Hindlimb muscle (tissue), 1 donor: ENCODE measurements around the gene ENDOG. TPM values are rescaled to one million over a fixed set of nuclear protein-coding genes. Genes with fewer than 3 reads are reported as not detected.
"Not testable (repeated sequence)": the region's sequence is repeated elsewhere in the genome, so short reads cannot be mapped to it uniquely, and the experiment has no call there.

Experiments
- DNase-seq: peaks from one replicate; pipeline ENCODE4 v3.0.0-alpha.2; 2013
- polyA plus RNA-seq: library from polyadenylated mRNA; unstranded; fragments of 120-200 nt; gene quantifications from one replicate; pipeline ENCODE4 v1.2.1, GENCODE V29; 2013; ENCODE audit not compliant: insufficient read length

The ENDOG gene
- polyA plus RNA-seq, result 25.2 TPM

GRCh38 chr9:128818099-128818838 lies at the start of gene ENDOG:
Gene ENDOG, plus strand, starts transcription at chr9:128818500. Its CDS starts 185 bp downstream, at chr9:128818685.
- DNase-seq, result peak; percentile 98

- no peak for DNase-seq
Measured at GRCh38 chr9:128768606-128769005, 49.7 kb upstream of the ENDOG start.

GRCh38 chr9:128770286-128771030 lies 47.8 kb upstream of the ENDOG start:
- no peak for DNase-seq

- peak; percentile 13 for DNase-seq
Measured at GRCh38 chr9:128771094-128771721, 47.1 kb upstream of the ENDOG start.

- peak; percentile 93 for DNase-seq
Measured at GRCh38 chr9:128771745-128772519, 46.4 kb upstream of the ENDOG start, which contains the start of gene ZER1. Gene ZER1, minus strand, starts transcription at chr9:128771927. Its CDS starts 16,362 bp downstream, at chr9:128755565.

GRCh38 chr9:128773049-128773448 lies 45.3 kb upstream of the ENDOG start:
- DNase-seq, result no peak

GRCh38 chr9:128774804-128775203 lies 43.5 kb upstream of the ENDOG start:
- DNase-seq, result no peak

GRCh38 chr9:128780093-128780492 lies 38.2 kb upstream of the ENDOG start:
- not testable (repeated sequence) for DNase-seq

- DNase-seq, result no peak
Measured at GRCh38 chr9:128781187-128782070, 36.9 kb upstream of the ENDOG start.

- no peak for DNase-seq
Measured at GRCh38 chr9:128782669-128783068, 35.6 kb upstream of the ENDOG start.

- no peak for DNase-seq
Measured at GRCh38 chr9:128785427-128785826, 32.9 kb upstream of the ENDOG start.

- peak; percentile 77 for DNase-seq
Measured at GRCh38 chr9:128786681-128787601, 31.4 kb upstream of the ENDOG start, which contains the start of gene TBC1D13. Gene TBC1D13, plus strand, starts transcription at chr9:128787253. Its CDS starts 101 bp downstream, at chr9:128787354.

- peak; percentile 24 for DNase-seq
Measured at GRCh38 chr9:128787659-128788058, 30.6 kb upstream of the ENDOG start.

GRCh38 chr9:128788445-128788844 lies 29.9 kb upstream of the ENDOG start:
- no peak for DNase-seq

GRCh38 chr9:128790536-128790935 lies 27.8 kb upstream of the ENDOG start:
- no peak for DNase-seq

- DNase-seq, result no peak
Measured at GRCh38 chr9:128792134-128792533, 26.2 kb upstream of the ENDOG start.

GRCh38 chr9:128792978-128793686 lies 25.2 kb upstream of the ENDOG start:
- DNase-seq, result no peak

- DNase-seq, result not testable (repeated sequence)
Measured at GRCh38 chr9:128794961-128795360, 23.3 kb upstream of the ENDOG start.

GRCh38 chr9:128798896-128799295 lies 19.4 kb upstream of the ENDOG start:
- DNase-seq, result no peak
